GM23248 (cell line): ENCODE measurements around the gene ASCL5.

Experiments used
- EZH2 ChIP-seq: fragments of 200-600 bp; sonication (generic); IDR thresholded peaks from 2 replicates; pipeline ENCODE4 v1.6.1; 2018; ENCODE audit warnings: antibody characterized with exemption, mild to moderate bottlenecking; ENCODE audit not compliant: insufficient read depth, poor library complexity, severe bottlenecking
- EZH2phosphoT487 ChIP-seq: fragments of 200-600 bp; sonication (generic); IDR thresholded peaks from 2 replicates; pipeline ENCODE4 v1.6.1; 2018; ENCODE audit warnings: antibody characterized with exemption, moderate library complexity, mild to moderate bottlenecking, low read depth; ENCODE audit not compliant: insufficient read depth

DNA sequence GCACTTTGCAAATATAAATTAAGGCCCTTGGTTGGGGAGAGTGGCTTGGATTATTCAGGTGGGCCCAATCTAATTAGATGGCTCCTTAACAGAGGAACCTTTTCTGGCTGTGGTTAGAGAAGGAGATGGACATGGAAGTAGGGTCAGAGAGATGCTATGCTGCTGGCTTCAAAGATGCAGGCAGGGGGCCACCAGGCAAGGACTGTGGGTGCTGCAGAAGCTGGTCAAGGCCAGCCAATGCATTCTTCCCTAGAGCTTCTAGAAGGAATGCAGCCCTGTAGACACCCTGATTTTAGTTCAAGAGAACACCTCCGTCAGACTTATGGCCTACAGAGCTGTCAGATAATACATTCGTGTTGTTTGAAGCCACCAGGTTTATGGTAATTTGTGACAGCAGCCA lies 31.0 kb upstream of the ASCL5 start:
- TF ChIP-seq EZH2 = no peak
- TF ChIP-seq EZH2phosphoT487 = no peak
